H4 (cell line): ENCODE results near the gene USP24. TPM values are rescaled to one million over a fixed set of nuclear protein-coding genes. Genes with fewer than 3 reads are reported as not detected.
A peak's percentile ranks its signal among the peaks of the same experiment; 100 is the strongest.

ENCODE experiments used
- DNase-seq: peaks from one replicate; pipeline ENCODE4 v3.0.0-alpha.2; 2015; ENCODE audit warnings: low spot score
- total RNA-seq: library from RNA; depleted of rRNA; stranded (reverse); fragments of >200 nt; shearing (Covaris generic); gene quantifications from 2 replicates; pipeline ENCODE4 v1.2.3, GENCODE V29; 2014

Gene USP24
- total RNA-seq, 1 experiment from 2014 or later = 20.4 TPM

- no peak for DNase-seq
These were observed 159.9 kb downstream of the USP24 start for GRCh38 chr1:55055084-55055882.

GRCh38 chr1:55054396-55054795 is 160.8 kb downstream of the USP24 start:
- DNase-seq = no peak

GRCh38 chr1:55053265-55053954 is 161.8 kb downstream of the USP24 start:
- no peak for DNase-seq

GRCh38 chr1:55052221-55053142 is 162.7 kb downstream of the USP24 start:
- no peak for DNase-seq

- no peak for DNase-seq
These were observed 163.5 kb downstream of the USP24 start for GRCh38 chr1:55051621-55052020.

- DNase-seq = no peak
These were observed 164.0 kb downstream of the USP24 start for GRCh38 chr1:55051169-55051568.

GRCh38 chr1:55050283-55050682 is 164.9 kb downstream of the USP24 start:
- peak; percentile 35 for DNase-seq

- DNase-seq = no peak
These were observed 165.3 kb downstream of the USP24 start for GRCh38 chr1:55049914-55050278.

GRCh38 chr1:55049271-55049913 is 165.8 kb downstream of the USP24 start:
- DNase-seq = no peak

GRCh38 chr1:55048453-55049270 is 166.5 kb downstream of the USP24 start:
- no peak for DNase-seq

GRCh38 chr1:55047611-55048010 is 167.6 kb downstream of the USP24 start:
- no peak for DNase-seq

GRCh38 chr1:55046871-55047270 is 168.3 kb downstream of the USP24 start:
- no peak for DNase-seq

GRCh38 chr1:55045430-55045829 is 169.7 kb downstream of the USP24 start:
- no peak for DNase-seq

- no peak for DNase-seq
These were observed 170.4 kb downstream of the USP24 start for GRCh38 chr1:55044617-55045397.

GRCh38 chr1:55043726-55044125 is 171.4 kb downstream of the USP24 start:
- no peak for DNase-seq

GRCh38 chr1:55043011-55043410 is 172.2 kb downstream of the USP24 start:
- no peak for DNase-seq

GRCh38 chr1:55041613-55042012 is 173.6 kb downstream of the USP24 start:
- no peak for DNase-seq

GRCh38 chr1:55040933-55041494 is 174.2 kb downstream of the USP24 start:
- no peak for DNase-seq

- no peak for DNase-seq
These were observed 174.9 kb downstream of the USP24 start for GRCh38 chr1:55040083-55040932.
